DLD1 (cell line): ENCODE results near the gene MICAL2.
"Not testable (repeated sequence)": the region's sequence is repeated elsewhere in the genome, so short reads cannot be mapped to it uniquely, and the experiment has no call there.

Source experiments
- in situ Hi-C: cut with HindIII; loops from 2 replicates; pipeline ENCODE4 v1.10.0; 2017; ENCODE audit warnings: low sequenced_read_pairs

Gene MICAL2

DNA sequence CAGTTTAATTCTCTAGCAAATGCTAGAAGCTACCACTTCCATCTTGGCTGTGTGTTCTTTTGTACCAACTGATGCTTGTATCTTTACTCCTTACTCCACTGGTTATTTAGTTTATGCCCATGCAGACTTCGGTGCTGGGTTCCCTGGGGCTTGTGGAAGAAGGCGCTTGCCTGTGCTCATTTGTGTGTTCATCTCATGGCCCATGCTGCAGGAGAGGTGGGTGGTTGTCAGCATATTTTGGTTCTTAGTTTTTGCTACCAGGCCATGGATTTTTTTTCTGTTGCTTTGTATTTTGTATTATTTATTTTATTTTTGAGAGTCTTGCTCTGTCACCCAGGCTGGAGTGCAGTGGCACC lies 22.4 kb downstream of the MICAL2 start:
- in situ Hi-C loops: no loop called here

GRCh38 chr11:12133547-12134235 lies 23.3 kb downstream of the MICAL2 start:
- in situ Hi-C loops: no loop called here

DNA sequence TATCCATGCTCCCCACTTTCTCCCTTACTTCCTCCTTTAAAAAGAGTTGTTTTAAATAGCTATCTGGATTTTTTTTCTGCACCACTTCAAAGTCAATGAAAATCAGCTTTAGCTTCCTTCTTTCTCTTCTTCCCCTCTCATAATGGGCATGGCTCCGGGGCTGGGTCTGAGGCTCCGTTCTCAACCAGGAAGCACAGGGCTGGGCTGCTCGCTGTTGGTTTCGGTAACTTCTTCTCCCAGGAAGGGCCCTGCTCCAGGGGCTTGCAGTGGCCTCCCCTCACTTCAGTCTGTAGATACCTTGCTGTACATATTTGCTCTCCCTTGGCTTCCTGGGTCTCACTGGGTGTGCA lies 23.8 kb downstream of the MICAL2 start:
- in situ Hi-C loops: no loop called here

DNA sequence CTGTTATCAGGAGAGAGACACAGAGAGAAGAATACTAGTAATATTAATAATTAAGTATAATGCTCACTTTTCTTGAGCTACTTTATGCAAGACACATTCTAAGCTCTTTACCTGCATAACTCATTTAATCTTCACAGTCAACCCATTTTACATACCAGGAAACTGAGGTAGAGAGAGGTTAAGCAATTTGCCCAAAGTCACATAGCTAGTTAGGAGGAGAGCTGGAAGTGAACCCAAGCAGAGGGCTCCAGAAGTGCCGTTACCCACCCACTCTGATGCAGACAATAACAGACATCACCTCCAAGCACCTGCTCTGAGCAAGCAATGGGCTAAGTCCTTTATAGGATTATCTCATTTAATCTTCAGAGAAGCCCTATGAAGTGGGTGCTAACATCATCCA lies 24.8 kb downstream of the MICAL2 start:
- in situ Hi-C loops: no loop called here

DNA sequence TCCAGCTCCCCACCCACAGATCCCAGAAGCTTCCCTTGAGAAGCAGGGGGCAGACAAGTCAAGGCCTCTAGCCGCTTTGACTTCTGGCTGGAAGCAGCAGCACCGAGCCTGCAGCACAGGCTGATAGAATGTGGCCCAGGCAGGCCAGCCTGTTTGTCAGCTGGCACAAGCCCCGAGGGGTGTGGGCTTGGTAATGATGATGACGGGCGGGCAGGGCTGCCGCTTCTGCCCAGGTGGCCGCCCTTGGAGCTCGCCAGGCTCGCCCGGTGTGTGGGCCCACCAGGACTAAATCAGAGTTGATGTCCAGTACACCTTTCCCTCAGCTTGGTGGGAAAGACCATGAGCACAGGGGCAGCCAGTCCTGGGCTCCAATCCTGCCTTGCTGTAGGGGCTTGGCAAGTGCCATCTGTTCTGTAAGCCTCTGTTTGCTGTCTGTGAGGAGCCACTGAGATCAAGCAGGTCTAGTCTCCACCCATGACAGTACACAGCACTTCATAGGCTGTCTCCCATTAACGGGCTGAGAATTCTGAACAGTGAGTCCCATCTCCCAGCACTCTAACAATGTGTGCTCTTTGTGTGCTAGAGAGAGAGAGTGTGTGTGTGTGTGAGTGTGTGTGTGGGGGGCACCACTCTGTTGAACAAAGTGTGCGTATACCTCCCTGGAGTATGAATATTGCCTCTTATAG lies 26.8 kb downstream of the MICAL2 start:
- in situ Hi-C loops: no loop called here

- in situ Hi-C loops: no loop called here
Observed at GRCh38 chr11:12137938-12138731, 27.7 kb downstream of the MICAL2 start.

DNA sequence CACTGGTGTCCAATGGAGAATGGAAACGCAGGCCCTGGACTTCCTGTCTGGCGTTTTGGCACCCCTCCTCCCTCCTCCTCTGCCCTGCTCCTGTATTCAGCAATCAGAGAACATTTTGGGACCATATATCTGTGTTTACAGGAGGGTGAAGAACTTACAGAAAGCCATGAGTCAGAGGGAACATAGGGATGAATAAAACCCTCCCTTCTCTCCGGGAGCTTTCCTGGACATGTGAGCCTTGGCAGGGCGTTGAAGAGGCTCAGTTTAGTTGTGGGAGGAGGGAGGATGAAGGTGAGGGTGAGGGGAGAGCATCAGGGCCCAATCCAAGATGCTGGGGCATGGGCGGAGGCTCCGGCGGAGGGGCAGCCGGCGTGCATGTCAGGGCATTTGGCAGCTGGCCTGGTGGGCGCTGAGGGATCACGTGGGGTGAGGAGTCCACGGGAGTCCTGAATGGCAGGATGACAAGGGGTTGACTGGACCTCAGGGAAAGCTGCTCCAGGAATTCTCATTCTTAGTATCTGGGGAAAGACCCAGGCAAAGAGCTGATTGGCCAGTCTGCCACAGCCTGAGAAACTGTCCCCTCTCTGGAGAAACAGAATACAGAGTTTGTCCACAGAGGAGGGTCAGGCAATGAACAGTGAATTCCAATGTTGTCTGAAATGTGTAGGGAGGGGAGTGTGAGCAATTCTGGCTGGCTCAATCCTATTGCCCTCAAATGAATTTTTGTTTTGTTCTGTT lies 28.9 kb downstream of the MICAL2 start:
- in situ Hi-C loops: no loop called here

DNA sequence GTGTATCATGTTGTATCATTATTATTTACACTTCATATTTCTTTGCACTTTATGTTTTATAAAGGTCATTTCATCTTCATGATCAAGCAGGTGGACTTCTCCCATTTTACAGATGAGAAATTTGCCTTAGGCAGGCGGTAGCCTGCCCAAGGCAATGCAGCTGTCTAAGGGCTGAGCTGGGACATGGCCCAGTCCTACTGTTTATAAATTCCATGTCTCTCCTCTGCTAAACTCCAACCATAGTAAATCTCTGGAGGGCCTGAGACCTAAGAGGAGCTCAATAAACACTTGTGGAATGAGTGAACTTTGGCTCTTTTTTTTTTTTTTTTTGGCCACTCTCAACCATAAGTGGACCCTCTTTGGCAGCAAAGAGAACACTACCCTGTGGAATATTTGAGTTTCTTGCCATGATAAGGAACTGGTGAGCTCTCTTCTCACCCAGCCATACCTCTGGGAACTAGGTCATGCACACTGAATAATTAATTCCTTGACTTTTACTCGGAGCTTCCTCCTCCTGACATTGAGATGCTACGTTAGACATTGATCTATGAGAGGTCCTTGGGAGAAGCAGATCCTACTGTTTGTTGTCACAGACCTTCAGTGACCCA lies 29.9 kb downstream of the MICAL2 start:
- in situ Hi-C loops: no loop called here

DNA sequence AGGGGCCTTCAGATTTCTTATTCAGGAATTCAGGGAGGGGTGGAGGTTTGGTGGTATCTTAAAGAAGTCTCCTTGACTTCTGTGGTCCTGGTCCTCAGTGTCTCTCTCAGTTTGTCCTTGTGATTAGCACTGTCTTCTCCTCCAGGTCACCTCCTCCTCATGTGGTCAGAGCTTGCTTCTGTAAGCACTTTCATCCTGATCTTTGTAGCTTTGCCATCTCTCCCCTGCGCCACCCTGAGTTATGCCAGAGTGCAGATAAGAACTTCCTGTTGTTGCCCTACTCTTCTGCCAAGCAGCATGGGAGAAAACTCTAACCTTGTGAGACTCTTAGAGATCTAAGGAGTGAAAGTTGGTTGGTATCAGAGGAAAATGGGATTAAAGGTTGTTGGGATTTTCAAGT lies 30.9 kb downstream of the MICAL2 start:
- in situ Hi-C loops: no loop called here

DNA sequence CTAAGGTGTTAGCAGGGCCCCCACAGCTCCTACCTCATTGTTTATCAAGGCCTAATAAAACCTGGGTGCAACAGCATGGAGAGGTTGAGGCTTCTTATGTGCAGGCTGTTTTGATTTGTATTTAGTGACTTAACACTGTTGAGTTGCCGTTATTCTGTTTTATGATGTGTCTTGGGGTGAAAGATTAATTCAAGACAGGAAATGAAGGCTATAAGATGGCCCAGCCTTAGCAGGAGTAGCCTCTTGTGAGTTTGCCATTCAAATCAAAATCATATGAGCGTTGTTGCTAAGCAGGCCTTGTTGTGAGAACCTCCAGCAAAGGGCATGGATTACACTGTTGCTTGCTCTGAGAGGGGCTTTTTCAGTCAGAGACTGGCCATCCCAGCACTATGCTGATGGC lies 31.8 kb downstream of the MICAL2 start:
- in situ Hi-C loops: no loop called here

DNA sequence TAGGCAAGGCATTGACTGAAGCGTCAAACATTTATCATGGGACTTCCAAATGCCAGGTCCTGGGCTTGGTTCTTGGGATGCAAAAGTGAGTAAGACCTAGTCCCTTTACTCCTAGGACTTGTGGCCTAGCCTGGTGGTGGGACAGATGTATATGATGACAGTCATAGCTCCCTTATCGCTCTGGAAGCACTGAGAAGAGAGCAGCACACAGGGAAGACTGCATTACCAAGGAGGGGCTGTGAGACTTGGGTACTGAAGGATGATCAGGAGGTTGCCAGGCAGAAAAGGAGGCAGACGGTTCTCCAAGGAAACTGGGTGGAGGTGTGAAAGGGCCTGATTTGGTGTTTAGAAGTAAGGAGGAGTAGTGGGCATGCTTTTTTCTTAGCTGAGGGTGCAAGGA lies 32.5 kb downstream of the MICAL2 start:
- in situ Hi-C loops: no loop called here

- in situ Hi-C loops: no loop called here
Observed at GRCh38 chr11:12143461-12144258, 33.3 kb downstream of the MICAL2 start.

DNA sequence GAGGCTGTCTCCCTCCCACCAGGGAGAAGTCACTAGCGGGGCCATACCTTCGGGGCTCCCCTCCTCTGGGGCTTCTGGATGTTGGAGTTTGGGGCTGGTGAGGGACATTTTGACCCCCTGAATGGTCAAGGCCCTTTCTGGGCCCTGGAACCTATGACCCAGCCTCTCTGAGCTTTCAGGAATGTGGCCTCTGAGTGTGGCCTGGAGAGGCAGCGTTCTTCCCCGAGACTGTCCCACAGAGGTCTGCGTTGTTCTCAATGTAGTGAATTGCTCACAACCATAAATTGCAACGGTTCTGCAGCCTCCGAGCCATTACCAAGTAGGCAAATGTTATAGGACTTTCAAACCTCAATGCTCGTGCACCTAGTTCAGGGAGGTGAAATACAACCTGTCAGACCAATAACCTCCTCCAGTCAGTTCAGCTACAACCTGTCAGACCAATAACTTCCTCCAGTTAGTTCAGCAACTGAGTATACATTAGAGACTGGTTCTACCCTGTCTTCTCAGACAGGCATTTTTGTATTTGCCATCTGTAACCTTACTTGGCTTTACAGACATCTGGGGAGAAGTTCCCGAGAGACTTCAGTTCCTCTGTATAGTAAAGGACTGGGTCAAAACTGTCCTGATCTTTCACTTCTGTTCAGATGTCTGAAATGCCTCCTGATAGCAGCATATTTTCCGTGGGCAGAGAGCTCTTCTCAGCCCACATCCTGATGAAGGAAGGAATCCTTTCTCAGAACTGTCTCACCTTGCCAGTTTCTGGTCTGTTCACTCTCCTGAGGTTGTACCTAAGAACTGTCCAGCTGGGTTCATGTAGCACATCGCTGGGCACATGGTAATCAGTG lies 34.2 kb downstream of the MICAL2 start:
- in situ Hi-C loops: no loop called here

DNA sequence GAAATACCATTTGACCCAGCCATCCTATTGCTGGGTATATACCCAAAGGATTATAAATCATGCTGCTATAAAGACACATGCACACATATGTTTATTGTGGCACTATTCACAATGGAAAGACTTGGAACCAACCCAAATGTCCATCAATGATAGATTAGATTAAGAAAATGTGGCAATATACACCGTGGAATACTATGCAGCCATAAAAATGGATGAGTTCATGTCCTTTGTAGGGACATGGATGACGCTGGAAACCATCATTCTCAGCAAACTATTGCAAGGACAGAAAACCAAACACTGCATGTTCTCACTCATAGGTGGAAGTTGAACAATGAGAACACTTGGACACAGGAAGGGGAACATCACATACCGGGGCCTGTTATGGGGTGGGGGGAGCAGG lies 36.3 kb downstream of the MICAL2 start:
- in situ Hi-C loops: not testable (repeated sequence)

DNA sequence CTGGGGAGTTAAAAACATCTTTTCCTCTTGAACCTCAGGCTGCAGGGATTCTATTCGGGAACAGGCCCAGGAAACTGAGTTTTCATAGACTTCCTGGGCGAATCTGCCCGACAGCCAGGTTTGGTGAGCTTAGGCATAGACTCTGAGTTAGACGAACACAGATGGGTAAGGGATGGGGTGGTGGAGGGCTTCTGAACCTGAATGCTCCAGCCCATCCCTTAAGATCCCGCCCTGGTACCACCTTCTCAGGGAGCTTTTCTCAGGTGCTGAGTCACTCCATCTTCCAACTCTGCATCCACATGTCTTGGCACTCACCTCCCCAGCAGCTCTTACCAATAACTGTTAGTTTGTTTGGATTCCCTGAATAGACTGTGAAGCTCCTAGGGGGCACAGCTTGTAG lies 37.4 kb downstream of the MICAL2 start:
- in situ Hi-C loops: no loop called here

- in situ Hi-C loops: no loop called here
Observed at GRCh38 chr11:12148466-12148865, 38.1 kb downstream of the MICAL2 start.

DNA sequence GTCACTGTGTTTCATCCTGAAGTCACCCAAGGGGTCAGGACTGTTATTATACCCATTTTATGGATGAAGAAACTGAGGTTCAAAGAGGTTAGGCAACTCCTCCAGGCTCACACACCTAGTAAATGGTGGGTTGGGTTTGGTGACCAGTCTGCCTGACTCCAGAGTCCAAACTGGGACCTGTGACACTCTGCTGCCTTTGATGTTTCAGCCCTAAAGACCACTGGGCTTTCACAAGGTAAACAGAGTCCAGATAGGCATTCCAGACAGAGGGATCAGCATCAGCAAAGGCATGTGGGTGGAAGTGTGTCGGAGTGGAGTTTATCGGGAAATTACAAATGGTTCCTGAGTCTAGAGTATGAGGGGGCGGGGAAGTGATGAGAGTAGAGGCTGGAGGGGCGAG lies 38.5 kb downstream of the MICAL2 start:
- in situ Hi-C loops: no loop called here

DNA sequence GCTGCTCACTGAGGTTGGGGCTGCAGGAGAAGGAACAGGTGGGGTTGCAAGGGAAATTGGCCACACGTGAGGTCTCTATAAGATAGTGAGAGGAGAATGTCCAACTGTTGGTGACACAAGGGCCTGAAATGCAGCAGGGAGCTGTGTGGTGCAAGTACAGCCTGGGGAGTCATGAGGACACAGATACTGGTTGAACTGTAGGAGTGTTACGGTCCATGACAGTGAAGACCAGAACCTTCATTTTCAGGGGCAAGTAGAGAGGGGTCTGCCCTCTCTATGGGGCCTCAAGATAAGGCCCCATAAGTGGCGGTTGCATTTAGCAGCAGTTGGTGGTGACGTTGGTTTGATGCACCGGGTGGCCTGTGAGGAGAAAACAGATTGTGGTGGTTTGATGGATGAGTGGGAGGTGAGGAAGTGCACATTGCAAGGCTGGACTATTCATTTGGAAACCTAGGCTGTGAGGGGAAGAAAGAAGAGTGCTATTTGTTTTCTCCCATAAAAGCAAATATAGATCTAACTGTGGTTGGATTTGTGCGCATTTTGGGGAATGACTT lies 39.4 kb downstream of the MICAL2 start:
- in situ Hi-C loops: no loop called here

GRCh38 chr11:12150831-12151382 lies 40.5 kb downstream of the MICAL2 start:
- in situ Hi-C loops: no loop called here
